B cell (primary cell): Measurements from ENCODE around the gene SOX6. TPM values are rescaled to one million over a fixed set of nuclear protein-coding genes. Genes with fewer than 3 reads are reported as not detected.

Source experiments
- ATAC-seq: fragments of 200-7000 bp; cut with Tn5 transposase; one replicate; pipeline ENCODE4 v1.10.0; 2021; ENCODE audit warnings: low read depth, mild to moderate bottlenecking, moderate number of reproducible peaks, moderate library complexity
- CTCF ChIA-PET: fragments of 350-600 bp; sonication (Branson Sonifier 250); formaldehyde crosslinking; loops from one replicate; lab custom pipeline; 2021; ENCODE audit warnings: antibody characterized with exemption, inconsistent platforms; lab: Charles Lee
- POLR2A ChIA-PET: fragments of 350-600 bp; sonication (Branson Sonifier 250); formaldehyde crosslinking; loops from one replicate; lab custom pipeline; 2021; ENCODE audit warnings: antibody characterized with exemption; lab: Charles Lee
- DNase-seq: peaks from one replicate; pipeline ENCODE4 v3.0.0; 2013
- H2AFZ ChIP-seq: 2 replicates; pipeline ENCODE4 v1.6.1; 2012; ENCODE audit warnings: mild to moderate bottlenecking, low read depth, low read length; ENCODE audit not compliant: insufficient read depth, poor library complexity, severe bottlenecking
- H3K27ac ChIP-seq, 2 donors: 1 replicate in 1 of 2; 2 replicates in 1 of 2; pipeline ENCODE4 v1.5.1; 2012 to 2013; ENCODE audit warnings: low read length in 2 of 2, mild to moderate bottlenecking in 2 of 2, moderate library complexity in 1 of 2
- H3K27me3 ChIP-seq, 4 experiments: fragments of 200-600 bp in 1 of 4; sonication (generic) in 1 of 4; replicated peaks in 1 of 4; 1 replicate in 2 of 4; 2 replicates in 2 of 4; pipeline versions ENCODE4 v1.6.1 to v1.7.0; 2013 to 2016; ENCODE audit warnings: low read length in 3 of 4, mild to moderate bottlenecking in 2 of 4, mixed read lengths in 1 of 4, moderate library complexity in 1 of 4; ENCODE audit not compliant: insufficient read depth in 4 of 4, control insufficient read depth in 3 of 4; ENCODE audit errors: control extremely low read depth in 1 of 4
- H3K36me3 ChIP-seq, 2 experiments: replicated peaks in 1 of 2; 1 replicate in 1 of 2; 2 replicates in 1 of 2; pipeline versions ENCODE4 v1.6.1 to v1.7.1; 2013; ENCODE audit warnings: low read length in 1 of 2; ENCODE audit not compliant: insufficient read depth in 2 of 2, control insufficient read depth in 1 of 2; ENCODE audit errors: control extremely low read depth in 1 of 2, extremely low read depth in 1 of 2
- H3K4me1 ChIP-seq, 2 donors: fragments of 200-600 bp in 1 of 2; sonication (generic) in 1 of 2; 1 replicate in 1 of 2; 2 replicates in 1 of 2; pipeline versions ENCODE4 v1.5.1 to v1.6.1; 2013 to 2017; ENCODE audit warnings: low read length in 2 of 2; ENCODE audit not compliant: control insufficient read depth in 2 of 2, insufficient read depth in 2 of 2
- H3K4me2 ChIP-seq: replicated peaks from 2 replicates; pipeline ENCODE3; 2012; ENCODE audit warnings: mild to moderate bottlenecking, low read depth, low read length; ENCODE audit not compliant: poor library complexity, severe bottlenecking
- H3K4me3 ChIP-seq, 5 experiments: fragments of 200-600 bp in 1 of 5; sonication (generic) in 1 of 5; 1 replicate in 3 of 5; 2 replicates in 2 of 5; pipeline versions ENCODE4 v1.5.1 to v1.7.0; 2011 to 2016; ENCODE audit warnings: low read length in 4 of 5, mild to moderate bottlenecking in 4 of 5, low read depth in 2 of 5, control low read depth in 1 of 5, moderate library complexity in 1 of 5; ENCODE audit not compliant: insufficient read depth in 1 of 5; ENCODE audit errors: control extremely low read depth in 1 of 5, extremely low read depth in 1 of 5
- H3K79me2 ChIP-seq: fragments of 200-600 bp; sonication (generic); one replicate; pipeline ENCODE4 v1.6.0; 2016; ENCODE audit warnings: low read length; ENCODE audit not compliant: control insufficient read depth, insufficient read depth
- H3K9ac ChIP-seq: fragments of 200-600 bp; sonication (generic); 2 replicates; pipeline ENCODE4 v1.6.1; 2017; ENCODE audit warnings: mild to moderate bottlenecking, low read length, moderate library complexity
- H3K9me3 ChIP-seq, 3 donors: one replicate each; pipeline versions ENCODE4 v1.6.1 to v1.7.1; 2013; ENCODE audit warnings: low read length in 2 of 3; ENCODE audit not compliant: control insufficient read depth in 2 of 3, insufficient read depth in 1 of 3; ENCODE audit errors: control extremely low read depth in 1 of 3
- H4K20me1 ChIP-seq: 2 replicates; pipeline ENCODE4 v1.6.0; 2012; ENCODE audit warnings: mild to moderate bottlenecking, low read length; ENCODE audit not compliant: insufficient read depth, control insufficient read depth, poor library complexity, severe bottlenecking
- H3K27ac Mint-ChIP-seq: one replicate; pipeline ENCODE4 v1.8.0; 2021; ENCODE audit warnings: mixed read lengths
- H3K27me3 Mint-ChIP-seq: one replicate; pipeline ENCODE4 v1.8.0; 2021; ENCODE audit warnings: mixed read lengths
- H3K4me1 Mint-ChIP-seq: one replicate; pipeline ENCODE4 v1.8.0; 2021; ENCODE audit warnings: mixed read lengths
- H3K4me3 Mint-ChIP-seq: one replicate; pipeline ENCODE4 v1.8.0; 2021; ENCODE audit warnings: mixed read lengths
- H3K9me3 Mint-ChIP-seq: one replicate; pipeline ENCODE4 v1.8.0; 2022; ENCODE audit warnings: mixed read lengths; ENCODE audit not compliant: insufficient read depth
- CTCF ChIP-seq: fragments of 200-600 bp; IDR thresholded peaks from one replicate; pipeline ENCODE4 v1.8.0; 2022; ENCODE audit warnings: antibody characterized with exemption, mild to moderate bottlenecking
- EZH2 ChIP-seq: IDR thresholded peaks from 2 replicates; pipeline ENCODE4 v1.6.1; 2012; ENCODE audit warnings: borderline replicate concordance, low read depth, mild to moderate bottlenecking, moderate library complexity, low read length; ENCODE audit not compliant: insufficient read depth, poor library complexity, severe bottlenecking
- WGBS: methylation state at CpG from one replicate; pipeline ENCODE4 v1.1.5; 2013; ENCODE audit warnings: missing lambda C conversion rate; ENCODE audit not compliant: insufficient coverage; 5-methylcytosine and 5-hydroxymethylcytosine counted together
- intact Hi-C: fragments of 100-400 bp; cut with micrococcal nuclease; formaldehyde crosslinking; loops from one replicate; pipeline ENCODE4 v1.10.0; 2022
- polyA plus RNA-seq: library from polyadenylated mRNA; depleted of rRNA; stranded (reverse); fragments of >200 nt; gene quantifications from 2 replicates; pipeline ENCODE4 v1.2.3, GENCODE V29; 2012
- total RNA-seq, 2 donors: library from RNA; stranded (reverse); fragments of 120-200 nt in 1 of 2; gene quantifications; 1 replicate in 1 of 2; 2 replicates in 1 of 2; pipeline versions ENCODE4 v1.2.3 to v1.2.4, GENCODE V29; 2013 to 2022

The SOX6 gene
- total and polyA plus RNA-seq, 2 donors (not counting 1 experiment from before 2014, with no cell fraction given), result not detected

DNA sequence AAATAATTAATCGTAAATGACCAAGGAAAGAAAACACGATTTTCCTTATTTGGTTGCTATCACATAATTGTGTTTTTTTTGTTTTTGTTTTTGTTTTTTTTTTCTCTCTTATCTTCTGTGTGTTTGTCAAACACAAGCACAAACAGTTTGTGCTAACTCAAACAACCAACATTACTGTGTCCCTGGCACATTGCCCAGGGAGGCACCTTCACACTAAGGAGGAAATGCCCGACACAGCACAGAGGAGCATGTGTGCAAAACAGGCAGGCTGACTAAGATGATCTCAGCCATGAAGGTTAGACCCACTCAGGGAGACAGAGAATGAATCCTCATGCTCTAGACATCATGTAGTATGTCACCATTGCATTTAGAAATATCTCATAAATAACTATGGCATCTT is 130.1 kb downstream of the SOX6 start:
- Mint-ChIP-seq H3K27ac (no peak overlapping the region), H3K27me3 (no peaks in the 10 kb centered on the region), H3K4me3 (no peak overlapping the region), H3K9me3 (no peaks in the 10 kb centered on the region), H3K4me1 (no peaks in the 10 kb centered on the region)
- Histone ChIP-seq H3K4me3 (no peak overlapping the region), H3K4me1 (no peaks in the 10 kb centered on the region), H3K4me2 (no peak overlapping the region), H3K9ac (no peak overlapping the region), H2AFZ (no peak overlapping the region), H3K36me3 (no peaks in the 10 kb centered on the region), H3K27me3 (no peaks in the 10 kb centered on the region), H3K9me3 (no peaks in the 10 kb centered on the region), H3K27ac (no peak overlapping the region), H3K79me2 (no peaks in the 10 kb centered on the region), H4K20me1 (no peaks in the 10 kb centered on the region)
- intact Hi-C loops, result no loop called here
- TF ChIP-seq EZH2, result no peak
- TF ChIP-seq CTCF, result no peak
- ATAC-seq (no peak), DNase-seq (no peak)
- CTCF ChIA-PET, result no interaction called here
- WGBS, result 0% methylated on average over 1 of the region's 3 CpGs
- POLR2A ChIA-PET, result no interaction called here

DNA sequence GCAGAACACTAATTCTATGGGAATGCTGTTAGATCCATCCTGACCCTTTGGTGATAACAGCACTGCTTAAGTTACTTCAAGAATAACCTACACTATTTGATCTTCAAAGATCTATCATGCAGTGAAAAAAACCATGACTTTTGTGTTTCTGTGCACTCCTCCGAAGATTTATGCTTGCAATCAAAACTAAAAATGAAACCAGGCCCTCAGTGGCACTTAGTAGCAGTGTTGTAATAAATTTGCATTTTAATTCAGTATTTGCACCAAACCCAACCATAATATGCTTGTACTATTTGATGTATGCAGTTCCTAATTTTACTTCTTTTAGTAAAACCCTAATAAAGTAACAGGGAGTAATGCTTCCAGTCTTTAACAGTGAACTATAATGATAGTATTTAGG is 130.7 kb downstream of the SOX6 start:
- no peak overlapping the region for H3K27ac Mint-ChIP-seq
- no peak overlapping the region for H3K4me3 ChIP-seq

More for the DNA sequence above, 130.7 kb downstream of the SOX6 start:
- ATAC-seq (no peak), DNase-seq (no peak)
- WGBS, result no CpG with 5 or more reads among the region's 1 CpG
- Histone ChIP-seq H3K4me2 (no peak overlapping the region), H2AFZ (no peak overlapping the region), H3K4me1 (no peaks in the 10 kb centered on the region), H3K27me3 (no peaks in the 10 kb centered on the region), H3K9me3 (no peaks in the 10 kb centered on the region), H4K20me1 (no peaks in the 10 kb centered on the region), H3K9ac (no peak overlapping the region), H3K27ac (no peak overlapping the region), H3K36me3 (no peaks in the 10 kb centered on the region), H3K79me2 (no peaks in the 10 kb centered on the region)
- ChIA-PET CTCF (no interaction called here), POLR2A (no interaction called here)
- Mint-ChIP-seq H3K4me1 (no peaks in the 10 kb centered on the region), H3K27me3 (no peaks in the 10 kb centered on the region), H3K4me3 (no peak overlapping the region), H3K9me3 (no peaks in the 10 kb centered on the region)
- intact Hi-C loops, result no loop called here
- TF ChIP-seq EZH2, result no peak
- no peak for TF ChIP-seq CTCF
